NCI-H187 (cell line): ENCODE results near the gene RNF130.

Source experiments
- DNase-seq, 2 experiments: peaks; one replicate each; lab custom pipeline; 2025; lab: John Stamatoyannopoulos, UW

Gene RNF130

DNA sequence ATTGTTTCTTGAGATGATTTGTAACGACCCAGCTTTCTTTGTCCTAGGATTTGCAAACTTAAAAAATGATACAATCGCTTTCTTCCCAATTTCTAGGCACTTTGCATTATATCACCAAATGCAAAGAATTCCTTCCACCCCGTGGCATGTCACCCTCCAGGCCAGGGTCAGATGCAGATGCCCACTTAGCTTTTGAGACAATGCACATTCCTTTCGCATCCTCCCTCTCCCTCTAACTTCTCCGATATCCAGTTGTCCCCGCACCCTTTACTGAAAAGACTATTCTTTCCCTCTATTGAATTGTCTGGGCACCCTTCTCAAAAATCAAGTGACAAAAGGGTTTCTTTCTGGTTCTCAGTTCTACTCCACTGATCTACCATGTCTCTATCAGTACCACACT, 17.3 kb downstream of the RNF130 start:
- no peak for DNase-seq

DNA sequence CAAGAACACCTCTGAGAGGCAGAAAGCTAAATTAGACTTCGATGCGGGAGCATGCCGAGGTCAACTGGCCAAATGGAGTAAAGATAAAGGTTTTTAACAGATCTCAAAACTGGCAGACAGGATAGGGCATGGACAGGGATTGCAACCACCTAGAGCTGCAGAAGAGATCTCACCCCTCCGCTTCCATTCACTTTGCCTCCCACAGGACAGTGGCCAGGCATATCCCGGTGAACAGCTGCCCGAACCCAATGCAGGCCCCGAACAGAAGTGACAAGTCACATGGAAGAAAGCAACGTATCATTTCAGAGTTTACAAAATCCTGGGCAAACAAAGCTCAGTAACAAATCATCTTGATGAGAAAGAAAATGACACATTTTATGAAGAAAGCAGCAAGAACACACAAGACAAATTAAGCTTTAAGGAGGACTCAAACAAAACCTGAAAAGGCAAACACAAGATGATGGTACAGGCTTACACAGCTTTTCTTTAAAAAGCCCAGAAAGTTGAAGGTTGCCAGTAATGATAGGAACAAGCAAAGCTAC, 18.4 kb downstream of the RNF130 start:
- no peak for DNase-seq

GRCh38 chr5:180052211-180052818, 19.2 kb downstream of the RNF130 start:
- DNase-seq: no peak

- DNase-seq: no peak
Measured at GRCh38 chr5:180050121-180050940, 21.2 kb downstream of the RNF130 start.

GRCh38 chr5:180049185-180049548, 22.4 kb downstream of the RNF130 start:
- DNase-seq: peak in 1 of 2 experiments; percentile 72

DNA sequence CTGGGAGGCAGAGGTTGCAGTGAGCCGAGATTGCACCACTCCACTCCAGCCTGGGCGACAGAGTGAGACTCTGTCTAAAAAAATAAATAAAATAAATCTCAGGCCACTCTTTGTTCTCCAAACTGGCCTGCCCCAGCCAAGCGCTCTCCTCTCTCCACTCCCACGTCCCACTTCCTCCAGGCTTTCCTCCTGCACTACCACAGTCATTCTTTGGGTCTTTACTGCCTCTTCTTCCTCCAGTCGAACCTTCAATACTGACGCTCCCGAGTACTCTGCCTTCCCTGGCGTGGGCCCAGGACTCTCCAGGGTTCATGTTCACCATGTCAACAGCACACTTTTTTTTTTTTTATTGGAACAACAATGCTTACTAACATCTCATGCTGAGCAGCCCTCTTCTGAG, 23.9 kb downstream of the RNF130 start:
- DNase-seq: peak in 1 of 2 experiments; percentile 2

DNA sequence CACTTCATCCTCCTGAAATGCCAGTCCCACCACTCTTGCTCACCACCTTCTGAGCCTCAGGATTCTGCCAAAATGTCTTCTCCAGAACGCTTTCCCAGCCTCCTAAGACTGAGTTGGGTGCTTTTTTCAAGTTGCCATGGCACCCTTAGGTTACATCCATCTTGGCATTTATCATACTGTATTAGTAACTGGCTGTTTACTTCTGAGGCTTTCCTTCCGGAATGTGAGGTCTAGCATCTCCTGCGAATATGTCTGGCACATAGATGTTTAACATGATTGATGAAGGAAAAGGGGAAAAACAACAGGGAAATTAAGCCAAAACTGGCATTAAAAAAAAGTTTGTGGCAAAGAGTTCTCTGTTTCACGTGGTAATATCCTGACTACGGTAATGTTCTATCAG, 24.9 kb downstream of the RNF130 start:
- DNase-seq: no peak

DNA sequence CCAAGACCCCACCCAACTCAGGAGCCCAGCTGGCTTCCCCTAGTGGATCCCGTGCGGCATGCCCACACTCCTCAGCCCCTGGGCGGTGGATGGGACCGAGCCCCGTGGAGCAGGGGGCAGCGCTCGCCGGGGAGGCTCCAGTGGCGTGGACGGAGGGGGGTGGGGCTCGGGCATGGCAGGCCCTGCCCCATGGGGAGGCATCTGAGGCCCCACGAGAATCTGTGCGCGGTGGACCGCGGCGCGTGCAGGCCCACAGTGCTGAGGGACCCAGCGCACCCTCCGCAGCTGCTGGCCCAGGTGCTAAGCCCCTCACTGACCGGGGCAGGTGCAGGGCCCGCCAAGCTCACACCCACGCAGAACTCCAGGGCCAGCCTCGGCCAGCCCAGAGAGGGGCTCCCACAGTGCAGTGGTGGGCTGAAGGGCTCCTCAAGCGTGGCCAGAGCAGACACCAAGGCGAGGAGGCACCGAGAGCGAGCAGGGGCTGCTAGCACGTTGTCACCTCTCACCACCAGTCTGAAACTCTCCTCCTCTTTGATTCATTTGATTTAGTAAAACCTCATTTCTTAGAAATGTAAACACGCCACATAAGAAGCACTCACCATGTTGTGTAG, 25.6 kb downstream of the RNF130 start:
- DNase-seq: no peak

DNA sequence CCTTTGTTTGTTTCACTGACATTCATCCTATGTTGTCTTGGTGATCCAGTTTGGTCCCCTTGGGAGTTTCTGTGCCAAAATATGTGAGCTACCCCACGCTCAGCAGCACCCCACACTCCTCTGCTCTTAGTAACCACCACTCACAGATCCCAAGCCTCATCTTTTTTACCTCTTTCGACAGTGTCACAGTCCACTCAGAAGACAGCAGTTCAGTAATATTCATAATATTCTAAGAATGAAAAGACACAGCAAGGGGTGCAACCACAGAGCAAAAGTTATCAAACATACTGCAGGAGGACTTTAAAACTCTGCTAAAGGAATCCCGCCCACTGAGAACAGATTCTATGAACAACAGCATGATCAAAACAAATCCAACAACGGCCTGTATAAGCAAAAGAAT, 28.2 kb downstream of the RNF130 start:
- DNase-seq: no peak

- DNase-seq: no peak
Measured at GRCh38 chr5:180041301-180042274, 30.0 kb downstream of the RNF130 start.

GRCh38 chr5:180040287-180041214, 31.0 kb downstream of the RNF130 start:
- DNase-seq: no peak

DNA sequence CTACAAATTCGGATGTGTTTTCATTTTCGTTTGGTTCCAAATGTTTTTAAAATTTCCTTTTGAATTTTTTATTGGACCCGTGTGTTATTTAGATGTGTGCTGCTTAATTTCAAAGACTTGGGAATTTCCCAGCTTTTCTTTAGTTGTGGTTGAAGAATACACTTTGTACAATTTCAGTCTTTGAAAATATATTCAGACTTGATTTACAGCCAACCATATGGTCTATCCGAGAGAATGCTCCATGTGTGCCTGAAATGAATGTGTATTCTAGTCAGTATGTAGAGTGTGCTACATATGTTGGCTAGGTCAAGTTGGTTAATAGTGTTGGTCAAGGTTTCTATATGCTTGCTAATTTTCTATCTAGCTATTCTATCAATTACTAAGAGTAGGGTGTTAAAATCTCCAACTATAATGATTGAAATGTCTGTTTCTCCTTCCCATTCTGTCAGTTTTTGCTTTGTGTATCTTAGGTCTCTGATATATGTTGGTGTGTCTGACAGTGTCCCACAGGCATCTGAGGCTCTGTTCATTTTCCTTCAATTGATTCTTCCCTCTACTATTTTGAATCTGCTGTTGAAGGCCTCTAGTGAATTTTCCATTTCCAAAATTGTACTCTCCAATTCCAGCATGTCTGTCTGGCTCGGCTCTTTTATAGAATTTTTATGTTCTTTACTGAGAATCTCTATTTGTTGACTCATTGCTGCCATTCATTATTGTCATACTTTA, 36.2 kb downstream of the RNF130 start:
- no peak for DNase-seq

- DNase-seq: no peak
Measured at GRCh38 chr5:180034564-180034963, 37.0 kb downstream of the RNF130 start.

GRCh38 chr5:180027459-180028089, 44.0 kb downstream of the RNF130 start:
- no peak for DNase-seq

GRCh38 chr5:180026734-180027458, 44.7 kb downstream of the RNF130 start:
- DNase-seq: no peak

GRCh38 chr5:180026320-180026719, 45.2 kb downstream of the RNF130 start:
- DNase-seq: no peak

GRCh38 chr5:180021900-180022299, 49.7 kb downstream of the RNF130 start:
- no peak for DNase-seq

GRCh38 chr5:180020176-180020575, 51.4 kb downstream of the RNF130 start:
- DNase-seq: no peak
